Endothelial cell of umbilical vein (primary cell): ENCODE results near the gene MEN1. TPM values are rescaled to one million over a fixed set of nuclear protein-coding genes. Genes with fewer than 3 reads are reported as not detected.

Experiments used
- BruUV-seq: library from RNA; stranded (reverse); fragments of 400-500 nt; replicated peaks from 2 replicates; lab custom pipeline; 2021; lab: Mats Ljungman, UMichigan
- CTCF ChIA-PET: fragments of 300-600, 350-600 bp; sonication (Branson Sonifier 250); formaldehyde crosslinking; loops from one replicate; lab custom pipeline; 2021; ENCODE audit warnings: antibody characterized with exemption, inconsistent platforms; lab: Charles Lee
- POLR2A ChIA-PET: fragments of 300-600, 350-600 bp; sonication (Branson Sonifier 250); formaldehyde crosslinking; loops from one replicate; lab custom pipeline; 2021; ENCODE audit warnings: antibody characterized with exemption, inconsistent platforms; lab: Charles Lee
- DNase-seq: peaks from one replicate; pipeline ENCODE4 v3.0.0-alpha.2; 2011; ENCODE audit warnings: low read depth, low spot score
- FAIRE-seq: peaks from 2 replicates; lab custom pipeline; 2011; peaks lifted over from hg19 to GRCh38; lab: Jason Lieb, UNC
- H2AFZ ChIP-seq: 2 replicates; pipeline ENCODE4 v1.6.0; 2012; ENCODE audit warnings: low read depth, low read length, control low read depth, inconsistent platforms
- H3K27ac ChIP-seq: 2 replicates; pipeline ENCODE4 v1.5.1; 2011; ENCODE audit warnings: low read depth, mild to moderate bottlenecking, control low read depth, low read length, moderate library complexity; ENCODE audit not compliant: insufficient read depth
- H3K27me3 ChIP-seq, 2 experiments: 2 replicates each; pipeline versions ENCODE4 v1.6.0 to v1.6.1; 2011; ENCODE audit warnings: low read length in 2 of 2, mixed read lengths in 1 of 2; ENCODE audit not compliant: control insufficient read depth in 2 of 2, insufficient read depth in 2 of 2
- H3K36me3 ChIP-seq, 2 experiments: 2 replicates in 1 of 2; 3 replicates in 1 of 2; pipeline ENCODE4 v1.5.1; 2011; ENCODE audit warnings: low read length in 2 of 2, mild to moderate bottlenecking in 1 of 2, moderate library complexity in 1 of 2; ENCODE audit not compliant: control insufficient read depth in 2 of 2, insufficient read depth in 2 of 2; ENCODE audit errors: extremely low read depth in 1 of 2
- H3K4me1 ChIP-seq: 3 replicates; pipeline ENCODE4 v1.5.1; 2011; ENCODE audit warnings: mild to moderate bottlenecking, low read length; ENCODE audit not compliant: control insufficient read depth, insufficient read depth; ENCODE audit errors: extremely low read depth
- H3K4me2 ChIP-seq: 2 replicates; pipeline ENCODE4 v1.6.1; 2011; ENCODE audit warnings: low read length, control low read depth, mixed read lengths; ENCODE audit not compliant: insufficient read depth
- H3K4me3 ChIP-seq, 3 experiments: fragments of 200-600 bp in 1 of 3; sonication (generic), shearing (Covaris generic) in 1 of 3; replicated peaks in 1 of 3; 2 replicates each; pipeline ENCODE4 v1.5.1; 2011 to 2016; ENCODE audit warnings: control low read depth in 3 of 3, low read length in 3 of 3, mild to moderate bottlenecking in 2 of 3, inconsistent platforms in 1 of 3, low read depth in 1 of 3, moderate library complexity in 1 of 3; ENCODE audit not compliant: insufficient read depth in 1 of 3
- H3K79me2 ChIP-seq: 2 replicates; pipeline ENCODE4 v1.6.0; 2012; ENCODE audit warnings: low read length, inconsistent platforms; ENCODE audit not compliant: control insufficient read depth, insufficient read depth
- H3K9ac ChIP-seq: replicated peaks from 2 replicates; pipeline ENCODE3; 2011; ENCODE audit warnings: low read length, control low read depth; ENCODE audit not compliant: insufficient read depth; ENCODE audit errors: extremely low read depth
- H3K9me1 ChIP-seq: replicated peaks from 3 replicates; pipeline ENCODE4 v1.6.0; 2011; ENCODE audit warnings: mild to moderate bottlenecking, low read length; ENCODE audit not compliant: control insufficient read depth, insufficient read depth; ENCODE audit errors: extremely low read depth
- H3K9me3 ChIP-seq: replicated peaks from 2 replicates; pipeline ENCODE4 v1.5.1; 2012; ENCODE audit warnings: low read length, inconsistent platforms; ENCODE audit not compliant: control insufficient read depth, insufficient read depth
- H4K20me1 ChIP-seq: replicated peaks from 2 replicates; pipeline ENCODE3; 2011; ENCODE audit warnings: mild to moderate bottlenecking, low read length; ENCODE audit not compliant: control insufficient read depth, insufficient read depth; ENCODE audit errors: extremely low read depth
- CTCF ChIP-seq, 2 donors: IDR thresholded peaks; 1 replicate in 1 of 2; 2 replicates in 1 of 2; pipeline ENCODE4 v1.5.1; 2011; ENCODE audit warnings: low read length in 2 of 2, mild to moderate bottlenecking in 2 of 2, moderate library complexity in 2 of 2, control low read depth in 1 of 2, inconsistent platforms in 1 of 2, low read depth in 1 of 2; ENCODE audit not compliant: insufficient read depth in 1 of 2; ENCODE audit errors: extremely low read depth in 1 of 2
- EZH2 ChIP-seq: IDR thresholded peaks from 2 replicates; pipeline ENCODE4 v1.6.1; 2012; ENCODE audit warnings: borderline replicate concordance, low read depth, mild to moderate bottlenecking, moderate library complexity, low read length, inconsistent platforms; ENCODE audit not compliant: severe bottlenecking
- FOS ChIP-seq: IDR thresholded peaks from 2 replicates; pipeline ENCODE4 v1.6.1; 2011; ENCODE audit warnings: mild to moderate bottlenecking, low read length, moderate library complexity, borderline replicate concordance; ENCODE audit not compliant: insufficient read depth
- GATA2 ChIP-seq: IDR thresholded peaks from 2 replicates; pipeline ENCODE4 v1.7.0; 2011; ENCODE audit warnings: low read depth, mild to moderate bottlenecking, moderate library complexity, mixed read lengths, low read length; ENCODE audit not compliant: insufficient read length, insufficient read depth
- JUN ChIP-seq: IDR thresholded peaks from 2 replicates; pipeline ENCODE4 v1.6.1; 2011; ENCODE audit warnings: borderline replicate concordance, low read depth; ENCODE audit not compliant: insufficient read length, insufficient read depth
- MAX ChIP-seq: IDR thresholded peaks from 2 replicates; pipeline ENCODE4 v1.6.1; 2011; ENCODE audit not compliant: insufficient read depth, insufficient read length
- MYC ChIP-seq: IDR thresholded peaks from one replicate; pipeline ENCODE4 v1.6.1; 2011; ENCODE audit warnings: mild to moderate bottlenecking, low read depth, low read length
- POLR2A ChIP-seq: IDR thresholded peaks from 2 replicates; pipeline ENCODE4 v1.6.1; 2012; ENCODE audit warnings: low read depth, mild to moderate bottlenecking, control low read depth, low read length
- POLR2AphosphoS5 ChIP-seq: IDR thresholded peaks from 2 replicates; pipeline ENCODE4 v1.6.1; 2012; ENCODE audit warnings: low read depth, mild to moderate bottlenecking, control low read depth, low read length, moderate library complexity; ENCODE audit not compliant: insufficient read depth
- dilution Hi-C: fragments of 300-500 bp; cut with MboI; formaldehyde crosslinking; loops from one replicate; pipeline ENCODE4 v1.15.0; 2019; ENCODE audit warnings: low sequenced_read_pairs; ENCODE audit not compliant: extremely low pct_ligation_motif_present
- intact Hi-C: fragments of 100-400 bp; cut with micrococcal nuclease; formaldehyde crosslinking; loops from one replicate; pipeline ENCODE4 v1.10.0; 2022
- polyA plus RNA-seq, 4 experiments: library from polyadenylated mRNA; depleted of rRNA in 3 of 4; stranded (reverse) in 3 of 4; unstranded in 1 of 4; fragments of >200 nt; gene quantifications; 2 replicates each; pipeline versions ENCODE4 v1.2.1 to v1.2.3, GENCODE V29; 2011 to 2012; ENCODE audit warnings: missing spikeins in 1 of 4
- total RNA-seq: library from RNA; stranded (reverse); gene quantifications from 2 replicates; pipeline ENCODE4 v1.2.3, GENCODE V29; 2021

MEN1 gene
- total and polyA plus RNA-seq, 2 donors (not counting 3 experiments of a cell fraction or from before 2014, with no cell fraction given): 41.1 to 43.1 TPM

GRCh38 chr11:64834031-64834722 is 23.8 kb upstream of the MEN1 start:
- Histone ChIP-seq H3K9me3 (no peaks in the 10 kb centered on the region), H3K27me3 (no peaks in the 10 kb centered on the region), H3K9me1 (no peaks in the 10 kb centered on the region), H4K20me1 (no peaks in the 10 kb centered on the region), H3K27ac (no peak overlapping the region), H2AFZ (no peak overlapping the region), H3K4me2 (no peak overlapping the region), H3K4me1 (no peaks in the 10 kb centered on the region), H3K79me2 (no peaks in the 10 kb centered on the region), H3K4me3 (no peak overlapping the region), H3K9ac (no peak overlapping the region), H3K36me3 (no peaks in the 10 kb centered on the region)
- TF ChIP-seq GATA2: no peak
- TF ChIP-seq MAX: no peak
- TF ChIP-seq MYC: no peak
- no peak for TF ChIP-seq POLR2AphosphoS5
- no peak for TF ChIP-seq JUN
- no peak for TF ChIP-seq EZH2
- no peak for TF ChIP-seq POLR2A
- TF ChIP-seq CTCF (IDR thresholded peaks at IDR 0.05; ENCODE audit: extremely low read depth in 1 of 2, insufficient read depth in 1 of 2, low read depth in 1 of 2, low read length in 2 of 2): no peak
- TF ChIP-seq FOS: no peak
- ChIA-PET CTCF (interaction anchor here (0.9 to 3.8 kb wide), 6 partner anchors 10 to 180 kb away, joined by 4 to 18 read pairs (median 4); partner anchors contain the start of genes ARL2 and CDC42BPG), POLR2A (no interaction called here)
- BruUV-seq: no TSS peak
- intact Hi-C loops: no loop called here
- no peak for FAIRE-seq
- dilution Hi-C loops: no loop called here
- no peak for DNase-seq
